GM21528 (cell line): ENCODE measurements around the gene SLC27A4.

Experiments used
- ATAC-seq: cut with Tn5 transposase; IDR thresholded peaks from one replicate; pipeline ENCODE4 v1.9.1; 2021; ENCODE audit warnings: mild to moderate bottlenecking, moderate library complexity; ENCODE audit not compliant: unreplicated experiment, low FRiP score

Gene SLC27A4

DNA sequence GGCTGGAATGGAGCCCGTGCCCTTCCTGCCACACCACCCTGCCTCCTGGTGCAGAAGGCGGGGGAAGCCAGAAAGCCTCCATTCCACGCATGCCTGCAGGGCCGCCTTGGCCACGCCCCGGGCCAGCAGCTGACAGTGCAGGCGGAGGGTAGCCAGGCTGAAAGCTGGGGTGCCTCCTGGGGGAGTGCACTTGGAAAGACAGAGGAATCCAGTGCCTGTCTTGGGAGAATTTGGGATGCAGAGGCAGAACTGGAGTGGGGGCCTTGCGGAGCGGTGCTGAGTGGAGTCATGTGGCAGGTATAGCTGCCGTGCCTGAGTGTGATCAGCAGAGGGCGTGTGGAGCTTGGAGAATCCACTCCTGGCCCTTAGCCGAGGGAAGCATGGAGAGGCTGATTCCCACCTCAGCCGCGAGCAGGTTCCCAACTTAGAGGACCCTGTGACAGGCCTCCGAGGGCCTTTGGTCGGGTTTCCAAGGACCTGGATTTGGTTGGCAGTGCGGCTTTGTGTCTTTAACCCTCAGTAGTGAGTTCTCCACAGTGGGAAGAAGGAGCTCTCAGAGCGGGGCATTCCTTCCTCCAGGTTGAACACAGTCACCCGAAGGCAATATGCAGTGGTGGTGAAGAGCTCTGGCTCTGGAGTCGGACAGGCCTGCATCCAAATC lies 21.8 kb downstream of the SLC27A4 start:
- ATAC-seq = peak; percentile 70

DNA sequence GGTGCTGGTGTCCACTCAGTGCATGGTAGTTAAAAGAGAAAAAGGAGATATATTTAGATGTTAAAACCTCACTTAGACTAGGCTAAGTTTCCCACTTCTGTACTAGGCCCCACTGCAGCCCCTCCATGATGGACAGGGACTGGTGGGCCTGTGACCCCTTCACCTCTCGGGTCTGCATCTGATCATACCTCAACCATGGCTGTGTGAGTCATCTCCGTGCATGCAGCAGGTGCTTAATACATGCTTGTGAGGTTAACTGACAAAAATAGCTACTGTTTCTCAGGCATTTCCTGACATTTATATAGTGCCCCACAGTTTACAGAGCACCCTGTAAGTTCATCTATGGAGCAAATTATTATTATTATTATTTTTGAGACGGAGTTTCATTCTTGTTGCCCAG lies 22.4 kb downstream of the SLC27A4 start:
- no peak for ATAC-seq

DNA sequence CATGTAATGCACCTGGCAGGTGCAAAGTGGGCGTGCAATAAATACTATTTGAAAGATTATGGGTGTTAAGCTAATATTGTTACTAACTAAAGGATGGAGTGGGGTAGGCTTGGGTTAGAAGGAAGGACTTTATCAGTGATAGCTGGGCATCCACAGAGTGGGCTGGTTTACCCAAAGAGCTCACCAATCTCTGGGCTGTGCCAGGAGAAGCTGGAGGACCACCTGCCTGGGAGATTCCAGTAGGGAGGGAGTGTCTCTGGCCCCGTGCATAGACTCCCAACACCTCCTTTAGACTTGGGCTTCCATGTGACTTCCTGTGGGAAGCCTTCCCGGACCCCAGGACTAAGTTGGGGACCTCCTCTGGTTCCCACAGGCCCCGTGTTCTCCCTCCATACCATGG lies 25.2 kb downstream of the SLC27A4 start:
- no peak for ATAC-seq

DNA sequence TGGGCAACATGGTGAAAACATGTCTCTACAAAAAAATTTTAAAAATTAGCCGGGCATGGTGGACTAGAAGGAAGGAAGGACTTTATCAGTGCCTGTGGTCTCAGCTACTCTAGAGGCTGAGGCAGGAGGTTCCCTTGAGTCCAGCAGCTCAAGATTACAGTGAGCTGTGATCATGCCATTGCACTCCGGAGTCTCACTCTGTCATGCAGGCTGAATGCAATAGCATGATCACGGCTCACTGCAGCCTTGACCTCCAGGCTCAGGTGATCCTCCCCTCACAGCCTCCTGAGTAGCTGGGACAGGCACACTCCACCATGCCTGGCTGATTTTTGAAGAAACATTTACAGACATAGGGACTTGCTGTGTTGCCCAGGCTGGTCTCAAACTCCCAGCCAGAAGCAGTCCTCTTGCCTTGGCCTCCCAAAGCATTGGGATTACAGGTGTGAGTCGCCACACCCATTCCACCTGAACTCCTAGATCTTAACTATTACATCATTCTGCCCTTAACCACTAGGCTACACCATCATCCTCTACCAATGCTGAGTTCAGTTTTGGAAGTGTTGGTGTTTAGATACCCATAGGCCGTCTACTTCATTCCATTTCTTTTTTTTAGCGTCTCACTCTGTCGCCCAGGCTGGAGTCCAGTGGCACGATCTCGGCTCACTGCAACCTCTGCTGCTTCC lies 28.8 kb downstream of the SLC27A4 start:
- ATAC-seq = no peak

DNA sequence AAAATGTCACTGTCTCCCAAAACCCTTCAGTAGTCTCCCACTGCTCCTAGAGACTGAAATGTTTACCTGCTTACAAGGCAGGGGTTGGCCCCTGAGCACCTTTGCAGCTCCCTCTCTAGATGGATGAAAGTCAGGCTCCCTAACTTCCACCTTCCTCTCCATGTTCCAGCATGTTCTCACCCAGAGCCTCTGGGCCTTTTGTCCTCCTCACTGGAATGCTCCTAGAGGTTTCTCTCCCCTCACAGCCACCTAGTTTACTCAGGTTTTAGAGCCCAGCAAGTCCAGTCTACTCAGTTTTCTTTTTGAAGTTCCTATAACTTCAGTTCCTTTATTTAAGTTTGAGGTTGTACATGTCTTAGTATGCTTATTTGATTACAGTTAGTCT lies 30.0 kb downstream of the SLC27A4 start:
- no peak for ATAC-seq

DNA sequence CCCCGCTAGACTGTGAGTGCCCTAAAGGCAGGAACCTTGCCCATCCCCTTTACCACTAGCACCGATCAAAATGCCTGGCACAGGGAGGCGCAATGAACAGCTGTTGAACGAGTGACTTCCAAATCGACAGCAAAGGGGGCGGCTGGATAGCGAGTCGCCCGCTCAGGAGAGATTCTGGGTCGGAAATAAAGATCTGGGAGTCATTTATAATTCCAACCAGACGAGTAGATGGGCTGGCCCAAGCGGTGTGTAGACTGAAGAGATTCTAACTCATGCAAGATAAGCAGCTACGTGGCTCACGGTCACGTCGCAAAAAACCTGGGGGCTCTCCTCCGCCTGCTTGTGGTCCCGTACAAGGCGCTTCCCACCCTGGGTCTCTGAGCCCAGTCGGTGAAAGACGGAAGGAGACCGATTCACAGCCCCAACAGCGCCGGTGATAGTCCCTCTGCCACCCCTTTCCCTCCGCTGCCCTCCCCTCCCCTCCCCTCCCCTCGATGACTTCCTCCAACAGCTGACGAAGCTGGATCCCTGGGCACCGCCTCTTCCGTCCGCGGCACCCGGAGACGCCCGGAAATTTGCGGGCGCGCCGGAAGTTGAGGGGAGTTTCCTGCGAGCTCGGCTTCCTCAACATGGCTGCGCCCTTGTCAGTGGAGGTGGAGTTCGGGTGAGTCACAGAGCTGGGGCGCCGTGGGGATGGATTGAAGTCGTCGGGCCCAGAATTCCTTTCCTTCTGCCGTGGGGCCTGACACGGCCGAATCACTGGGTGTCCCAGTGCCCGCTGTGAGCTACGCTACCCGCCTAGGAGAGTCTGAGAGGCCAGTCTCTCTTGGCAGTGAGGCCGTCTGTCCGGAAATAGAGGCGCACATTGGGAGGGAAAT lies 30.7 kb downstream of the SLC27A4 start, which contains the start of gene URM1:
TSS of gene URM1 (plus strand) at position 623 of the 878 bp plus-strand sequence. CDS start at position 630, 7 bp downstream.
- peak; percentile 79 for ATAC-seq

DNA sequence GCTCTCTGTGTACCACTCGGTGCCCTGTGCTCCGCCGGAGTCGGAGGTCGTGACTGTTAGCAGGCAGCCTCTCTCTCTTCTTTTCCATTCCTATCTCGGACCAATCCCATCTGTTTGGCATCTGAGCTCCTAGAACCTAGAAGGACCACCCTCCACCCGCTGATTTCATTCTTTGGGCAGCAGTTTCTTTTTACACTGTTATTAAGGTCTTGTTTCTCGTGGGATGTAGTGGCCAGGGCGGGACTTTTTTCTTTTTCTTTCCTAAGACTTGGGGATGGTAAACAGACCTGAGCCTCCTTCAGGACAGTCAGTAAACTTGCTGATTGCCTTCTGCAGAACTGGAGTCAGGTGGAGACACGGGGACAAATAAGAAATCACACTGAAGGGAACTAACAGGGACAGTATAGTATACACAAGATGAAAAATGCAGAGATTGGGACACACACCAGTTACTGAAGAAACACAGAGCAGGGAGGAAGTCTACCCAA lies 31.3 kb downstream of the SLC27A4 start:
- no peak for ATAC-seq

DNA sequence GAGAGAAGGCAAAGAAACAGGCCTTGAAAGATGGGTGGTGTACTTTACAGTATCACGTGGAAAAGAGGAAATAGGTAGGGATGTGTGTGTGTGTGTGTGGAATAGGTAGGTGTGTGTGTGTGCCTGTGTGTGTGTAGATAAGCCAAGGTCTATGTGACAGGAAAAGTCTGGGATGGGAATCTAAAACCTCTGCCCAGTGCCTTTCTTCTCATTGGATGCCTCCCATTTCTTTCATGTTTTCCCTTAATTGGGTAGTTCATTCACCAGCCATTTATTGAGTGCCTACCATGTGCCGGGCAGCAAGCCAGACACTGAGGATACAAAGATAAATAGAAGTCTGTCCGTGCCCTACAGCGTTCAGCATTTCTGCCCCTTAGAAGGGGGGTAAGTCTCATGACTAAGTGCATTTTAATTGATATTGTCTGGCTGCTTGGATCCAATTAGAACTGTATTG lies 31.9 kb downstream of the SLC27A4 start:
- no peak for ATAC-seq

DNA sequence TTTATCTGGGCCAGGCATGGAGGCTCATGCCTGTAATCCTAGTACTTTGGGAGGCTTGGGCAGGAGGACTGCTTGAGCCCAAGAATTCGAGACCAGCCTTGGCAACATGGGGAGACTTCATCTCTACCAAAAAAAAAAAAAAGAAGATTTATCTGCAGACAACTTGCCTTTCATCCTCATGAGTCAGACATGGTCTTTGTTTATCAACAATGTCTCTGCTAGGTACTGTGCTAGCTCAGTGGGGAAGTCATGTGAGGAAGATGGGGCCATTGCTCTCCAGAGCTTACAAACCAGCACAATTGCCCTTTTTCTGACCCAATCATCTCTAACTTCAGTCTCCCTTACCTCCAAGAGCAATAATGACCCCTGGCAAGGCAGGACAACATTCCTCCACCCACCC lies 32.5 kb downstream of the SLC27A4 start:
- ATAC-seq = no peak

DNA sequence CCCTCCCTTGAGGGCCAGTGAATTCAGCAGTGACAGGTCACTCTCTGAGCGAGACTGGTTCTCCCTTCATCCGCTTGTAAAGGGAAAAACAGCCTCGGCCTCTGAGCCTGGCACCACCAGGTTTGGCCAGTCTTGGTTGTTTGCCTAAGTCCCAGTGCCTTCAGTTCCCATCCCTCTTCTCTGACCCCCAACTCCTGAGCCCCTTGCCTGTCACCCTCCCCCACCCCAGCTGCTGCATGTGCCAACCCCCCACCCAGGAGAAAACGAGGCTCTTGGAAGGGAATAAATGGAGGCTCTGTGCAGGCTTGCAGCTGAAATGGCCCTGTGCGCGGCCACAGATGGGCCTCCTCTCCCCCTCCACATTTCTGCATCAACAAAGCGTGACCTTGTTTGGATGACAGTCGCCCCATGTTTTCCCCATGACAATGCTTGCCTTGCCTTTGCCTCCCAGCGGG lies 33.9 kb downstream of the SLC27A4 start:
- no peak for ATAC-seq

DNA sequence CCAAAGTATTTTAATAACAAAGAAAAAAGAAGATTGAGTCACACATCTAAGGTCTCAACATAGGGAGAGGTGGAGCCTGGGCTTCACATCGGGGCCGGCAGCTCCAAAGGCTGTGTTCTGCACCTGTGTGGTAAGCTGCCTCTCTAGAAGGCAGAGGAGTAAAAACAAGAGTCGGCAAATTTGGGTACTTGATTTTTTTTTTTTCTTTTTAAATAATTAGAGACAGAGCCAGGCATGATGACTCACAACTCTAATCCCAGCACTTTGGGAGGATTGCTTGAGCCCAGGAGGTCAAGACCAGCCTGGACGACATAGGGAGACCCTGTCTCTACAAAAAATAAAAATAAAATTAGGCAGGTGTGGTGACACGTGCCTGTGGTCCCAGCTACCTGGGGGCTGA lies 35.5 kb downstream of the SLC27A4 start:
- ATAC-seq = no peak

DNA sequence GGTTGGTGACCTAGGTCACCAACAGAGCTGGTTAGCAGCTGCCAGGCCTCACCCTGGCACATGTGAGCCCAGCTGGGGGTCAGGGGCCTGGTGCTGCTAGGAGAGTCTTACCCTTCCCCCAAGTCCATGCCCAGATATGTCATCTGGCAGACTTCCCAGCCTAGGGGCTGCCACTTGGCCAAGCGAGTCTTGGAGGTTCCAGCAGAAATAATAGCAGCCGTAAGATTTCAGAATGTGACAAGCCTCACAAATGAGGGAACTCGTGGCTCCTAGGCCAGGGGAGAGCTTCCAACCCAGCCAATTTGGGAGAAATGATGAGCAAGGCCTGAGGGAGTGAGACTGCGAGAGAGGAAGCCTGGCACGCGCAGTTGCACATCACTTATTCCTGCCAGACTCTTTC lies 41.9 kb downstream of the SLC27A4 start:
- ATAC-seq = no peak

DNA sequence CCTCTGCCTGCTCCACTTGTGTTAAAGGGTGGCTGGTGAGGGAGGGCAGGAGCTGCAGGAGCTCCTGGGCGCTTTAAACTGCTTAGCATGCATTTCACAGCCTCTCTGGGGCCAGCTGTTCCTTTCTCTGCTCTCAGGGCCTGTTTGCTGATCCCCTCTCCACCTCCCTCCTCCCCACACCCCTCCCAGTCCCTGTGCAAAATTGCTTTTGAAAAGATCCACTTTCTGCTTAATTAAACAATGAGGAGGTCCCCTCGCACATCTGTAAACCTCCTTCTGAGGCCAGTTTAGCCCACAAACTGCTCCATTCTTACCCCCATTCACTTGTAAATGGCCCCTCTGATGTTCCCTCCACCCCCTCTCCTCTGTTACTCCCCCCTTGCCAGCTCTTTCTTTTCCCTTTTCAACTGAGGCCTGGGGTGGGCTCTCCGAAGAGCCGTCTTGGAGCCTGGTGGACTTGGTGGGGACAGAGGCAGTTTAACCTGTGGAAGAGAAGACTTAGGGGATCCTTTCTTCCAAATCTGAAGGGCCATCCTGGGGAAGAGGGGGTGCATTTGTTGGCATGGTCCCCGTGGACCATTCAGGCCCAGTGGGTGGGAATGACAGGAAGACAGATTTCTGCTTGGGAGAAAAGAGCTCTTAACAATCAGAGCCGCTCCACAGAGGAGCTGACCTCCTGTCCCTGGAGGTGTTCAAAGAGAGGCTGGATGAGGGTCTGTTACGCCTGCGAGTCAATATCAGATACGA lies 42.9 kb downstream of the SLC27A4 start:
- ATAC-seq = no peak

DNA sequence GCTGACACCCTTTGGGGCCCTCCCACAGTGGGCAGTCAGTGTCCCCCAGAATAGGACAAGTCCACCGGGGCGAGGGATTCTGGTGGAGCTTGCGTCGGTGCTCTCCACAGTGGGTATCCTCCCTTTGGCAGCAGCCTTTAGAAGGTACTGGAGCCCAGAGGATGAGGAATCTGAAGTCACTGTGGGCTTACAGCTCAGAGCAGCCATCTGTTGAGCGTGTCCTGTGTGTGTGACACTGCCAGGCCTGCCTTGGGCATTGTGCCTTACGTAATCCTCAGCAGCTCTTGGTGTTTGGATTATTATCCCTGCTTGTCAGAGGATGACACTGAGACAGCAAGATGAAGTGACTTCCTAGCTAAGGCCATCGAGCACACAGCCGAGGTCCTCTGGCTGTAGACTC lies 43.5 kb downstream of the SLC27A4 start:
- no peak for ATAC-seq

DNA sequence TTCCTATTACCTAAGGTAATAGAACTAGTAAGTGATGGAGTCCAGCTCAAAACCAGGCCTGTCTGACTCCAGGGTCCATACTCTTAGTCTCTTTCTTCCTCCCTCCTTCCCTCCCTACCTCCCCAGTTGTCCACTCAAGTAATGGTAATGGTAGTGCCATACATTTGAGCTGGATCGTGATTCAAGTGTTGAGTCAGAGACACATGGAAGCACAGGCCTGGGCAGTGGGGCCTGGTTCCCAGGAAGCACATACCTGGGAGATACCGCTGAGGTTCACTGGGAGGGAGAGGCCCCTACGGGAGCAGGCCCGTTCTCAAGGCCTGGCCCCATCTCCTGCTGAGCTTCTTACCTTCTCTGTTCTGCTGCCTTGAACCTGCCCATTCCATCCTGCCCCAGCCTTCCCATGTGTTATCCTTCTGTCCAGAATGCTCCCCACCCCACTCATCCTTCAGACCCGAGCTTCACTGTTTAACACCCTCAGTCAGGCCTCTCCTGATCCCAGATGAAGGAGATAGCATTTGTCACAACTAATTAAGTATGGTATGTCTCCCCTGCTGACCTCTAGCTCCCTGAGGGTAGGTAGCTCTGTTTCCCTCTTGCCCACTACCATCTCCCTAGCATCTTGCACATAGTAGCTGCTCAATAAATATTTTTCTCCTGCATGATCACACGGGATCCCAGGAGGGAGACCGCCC lies 44.6 kb downstream of the SLC27A4 start:
- ATAC-seq = no peak

DNA sequence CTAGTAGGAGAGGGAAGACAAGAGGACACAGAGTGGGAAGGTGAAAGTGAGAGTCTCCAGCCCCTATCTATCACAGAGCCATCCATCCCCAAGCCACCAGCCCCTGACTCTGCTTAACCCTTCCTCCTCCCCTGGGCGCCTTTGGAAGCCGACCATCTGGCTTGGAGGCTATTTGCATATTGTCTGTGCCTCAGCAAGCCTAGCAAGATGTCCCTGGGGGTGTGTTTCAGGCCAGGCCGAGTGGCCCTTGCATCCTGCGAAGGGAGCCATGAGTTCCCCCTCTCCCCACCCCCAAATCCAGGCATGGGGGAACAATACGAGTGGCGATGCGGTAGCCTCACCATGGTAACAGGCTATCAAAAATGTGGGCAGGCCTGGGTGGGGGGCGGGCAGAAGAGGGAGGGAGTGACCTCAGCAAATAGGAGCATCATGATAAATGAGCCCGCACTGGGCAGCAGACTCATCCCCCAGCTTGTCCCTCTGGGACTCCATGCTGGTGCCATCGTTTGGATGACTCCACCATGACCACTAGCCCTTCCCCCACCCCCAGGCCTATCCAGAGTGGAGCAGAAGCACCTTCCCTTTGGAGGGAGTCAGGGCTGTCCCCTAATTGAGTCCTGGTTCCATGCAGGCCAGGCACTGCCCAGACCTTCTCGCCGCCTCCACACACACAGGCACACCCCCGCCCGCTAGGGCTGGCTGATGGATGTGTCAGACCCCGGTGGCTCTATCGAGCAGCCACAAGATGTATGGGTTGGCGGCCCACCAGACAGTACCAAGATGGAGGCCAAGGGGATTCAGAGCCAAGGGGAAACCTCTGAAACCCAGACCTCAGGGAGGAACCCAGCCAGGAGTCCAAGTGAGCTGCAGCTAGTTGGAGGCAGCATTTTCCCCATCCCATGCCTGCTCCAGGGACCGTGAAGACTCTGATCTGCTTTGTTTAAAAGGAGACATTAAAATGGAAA lies 45.5 kb downstream of the SLC27A4 start:
- no peak for ATAC-seq

DNA sequence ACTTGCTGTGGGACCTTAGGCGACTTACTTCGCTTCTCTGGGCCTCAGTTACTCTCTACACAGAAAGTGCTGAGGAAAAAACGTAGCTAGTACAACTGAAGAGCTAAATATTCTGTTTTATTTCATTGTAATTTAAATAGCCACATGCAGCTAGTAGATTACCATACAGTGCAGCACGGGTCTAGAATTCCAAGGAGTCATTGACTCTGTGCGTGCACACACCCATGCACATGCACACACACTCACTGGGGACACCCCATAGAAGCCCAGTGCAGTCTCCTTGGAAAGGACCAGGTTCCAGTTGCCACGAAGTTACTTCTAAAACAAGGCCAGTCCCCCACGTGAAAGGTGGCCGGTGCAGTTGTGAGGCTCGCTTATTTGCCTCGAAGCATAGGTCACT lies 47.8 kb downstream of the SLC27A4 start:
- no peak for ATAC-seq

DNA sequence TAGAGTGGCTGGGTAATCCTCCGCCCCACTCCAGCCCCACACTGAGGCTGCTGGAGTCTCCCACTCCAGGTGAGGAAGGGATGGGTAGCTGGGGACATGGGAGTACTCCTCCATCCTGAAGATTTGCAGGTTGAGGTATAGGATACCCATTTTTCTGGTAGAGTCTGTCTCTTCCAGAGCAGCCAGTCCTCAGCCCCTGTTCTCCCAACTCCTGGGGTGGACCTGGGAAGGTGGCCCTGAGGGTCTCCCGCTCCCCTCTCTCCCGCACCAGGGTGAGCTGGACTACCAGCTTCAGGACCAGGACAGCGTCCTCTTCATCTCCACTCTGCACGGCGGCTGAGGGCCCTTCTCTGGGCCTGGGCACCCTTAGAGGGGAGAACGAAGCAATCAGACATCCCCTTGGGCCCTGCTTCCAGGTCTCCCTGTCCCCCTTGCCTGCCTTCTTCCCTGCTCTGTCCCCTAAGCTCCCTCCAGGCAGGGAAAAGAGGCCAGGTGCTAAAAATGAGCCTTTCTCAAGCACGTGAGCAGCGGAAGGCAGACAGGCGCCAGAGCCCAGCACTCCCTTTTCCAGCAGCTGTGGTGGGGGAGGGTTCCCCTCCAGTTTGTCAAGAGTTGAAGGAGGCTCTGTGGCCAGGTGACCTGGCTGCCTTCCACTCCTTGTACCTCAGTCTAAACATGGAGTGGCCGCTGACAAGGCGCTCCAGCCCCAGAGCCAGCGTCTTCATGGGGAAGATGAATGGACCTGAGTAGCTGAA lies 49.2 kb downstream of the SLC27A4 start:
- ATAC-seq = no peak
